Measurements from ENCODE around the gene BCL7A.
"Not testable (repeated sequence)": the region's sequence is repeated elsewhere in the genome, so short reads cannot be mapped to it uniquely, and the experiment has no call there.

The BCL7A gene

DNA sequence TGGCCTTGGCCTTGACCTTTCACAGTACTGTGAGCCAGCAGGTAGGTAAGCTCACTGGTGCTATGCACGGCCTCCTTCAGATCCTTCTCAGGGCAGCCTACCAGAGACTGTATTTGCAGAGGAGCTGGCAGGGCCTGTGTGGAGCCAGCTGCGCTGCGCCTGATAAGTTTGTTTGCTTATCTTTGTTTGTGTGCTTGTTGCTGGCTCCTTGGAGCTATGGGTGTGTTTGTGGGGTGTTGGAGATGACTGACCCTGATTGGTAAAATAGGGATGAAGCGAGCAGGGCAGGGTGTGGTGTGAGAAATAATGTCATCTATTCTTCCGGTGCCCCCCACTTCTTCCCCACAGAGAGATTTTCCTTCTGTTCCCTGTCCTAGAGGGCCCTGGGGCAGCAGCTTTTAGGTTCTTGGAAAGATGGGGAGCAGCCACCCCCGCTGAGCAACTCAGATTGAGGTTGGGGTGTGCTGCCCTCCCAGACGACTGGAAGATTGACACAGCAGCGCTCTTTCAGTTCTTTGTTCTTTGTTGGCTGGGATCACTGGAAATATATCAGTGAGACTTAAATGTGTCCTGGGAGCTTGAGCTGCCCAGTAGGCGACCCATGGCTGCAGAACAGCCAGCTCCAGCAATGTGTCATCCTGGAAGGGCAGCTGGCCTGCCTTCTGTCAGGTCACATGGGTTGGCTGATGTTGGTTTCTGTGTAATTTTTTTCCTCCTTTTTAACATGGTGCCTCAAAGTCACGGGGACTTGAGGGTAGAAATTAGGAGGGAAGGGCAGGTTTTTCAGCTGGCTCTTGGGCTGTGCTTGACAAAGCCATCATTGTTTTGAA lies 76.5 kb downstream of the BCL7A start:
- no peak for DNase-seq

DNA sequence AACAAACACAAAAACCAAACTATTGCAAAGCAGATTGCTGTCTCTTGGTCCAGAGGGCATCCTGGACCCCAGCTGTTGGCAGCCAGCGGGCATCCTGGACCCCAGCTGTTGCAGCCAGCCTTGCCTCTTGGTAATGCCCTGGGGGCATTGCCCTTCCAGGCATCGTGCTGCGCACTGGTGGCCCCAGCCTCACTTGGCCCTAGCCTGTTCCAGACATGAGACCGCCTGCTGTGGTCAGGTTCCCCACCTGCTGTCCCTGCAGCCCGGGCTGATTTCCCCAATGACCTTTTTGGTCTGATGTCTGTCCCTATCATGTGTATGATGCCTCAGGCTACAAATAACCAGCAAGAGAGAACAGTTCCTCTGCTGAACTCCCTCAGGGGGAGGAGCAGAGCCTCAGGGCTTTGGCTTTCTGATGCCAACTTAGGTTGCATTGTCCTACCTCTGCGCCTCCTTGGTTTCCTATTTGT lies 77.6 kb downstream of the BCL7A start:
- DNase-seq, result no peak

GRCh38 chr12:122099856-122100255 lies 78.2 kb downstream of the BCL7A start:
- DNase-seq, result no peak

GRCh38 chr12:122100568-122100967 lies 78.9 kb downstream of the BCL7A start:
- DNase-seq, result no peak

DNA sequence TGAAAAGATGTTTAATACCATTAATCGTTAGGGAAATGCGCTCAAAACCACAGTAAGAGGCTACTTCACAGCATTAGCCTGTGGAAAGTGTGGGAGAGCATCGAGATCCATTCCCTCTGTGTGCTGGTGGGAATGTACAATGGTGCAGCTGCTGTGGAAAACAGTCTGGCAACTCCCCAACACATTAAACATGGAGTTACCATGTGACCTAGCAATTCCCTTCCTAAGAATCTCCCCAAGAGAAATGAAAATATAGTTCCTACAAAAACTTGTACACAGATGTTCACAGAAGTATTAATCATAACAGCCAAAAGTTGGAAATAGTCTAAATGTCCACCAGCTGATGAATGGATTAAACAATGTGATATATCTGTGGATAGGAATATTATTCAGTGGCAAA lies 80.6 kb downstream of the BCL7A start:
- no peak for DNase-seq

GRCh38 chr12:122104844-122105243 lies 83.2 kb downstream of the BCL7A start:
- no peak for DNase-seq

GRCh38 chr12:122105496-122105895 lies 83.8 kb downstream of the BCL7A start:
- DNase-seq, result not testable (repeated sequence)

DNA sequence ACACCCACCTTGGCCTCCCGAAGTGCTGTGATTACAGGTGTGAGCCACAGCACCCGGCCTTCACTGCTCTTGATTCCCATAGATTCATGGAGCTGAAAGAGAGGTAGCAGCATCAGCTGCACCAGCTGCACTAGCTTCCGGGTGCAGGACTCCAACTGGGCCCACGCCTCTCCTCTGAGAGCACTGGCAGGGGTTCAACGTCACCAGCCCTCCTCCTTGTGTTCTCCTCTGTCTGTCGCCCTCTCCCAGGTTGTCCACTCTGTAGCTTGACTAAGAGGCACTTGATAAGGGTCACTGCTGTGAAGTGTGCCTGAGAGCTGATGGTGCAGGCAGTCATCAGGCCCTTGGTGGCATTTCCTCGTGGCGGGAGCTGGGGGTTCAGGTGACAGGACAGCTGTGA lies 85.2 kb downstream of the BCL7A start:
- DNase-seq, result no peak

- no peak for DNase-seq
Observed at GRCh38 chr12:122107261-122107660, 85.6 kb downstream of the BCL7A start.

- DNase-seq, result no peak
Observed at GRCh38 chr12:122111089-122111641, 89.5 kb downstream of the BCL7A start.
